H1 (cell line): ENCODE results near the gene AFAP1L1. TPM values are rescaled to one million over a fixed set of nuclear protein-coding genes. Genes with fewer than 3 reads are reported as not detected.

Source experiments
- CTCF ChIA-PET: fragments of 300-600 bp; sonication (Branson Sonifier 250); formaldehyde crosslinking; loops from one replicate; lab custom pipeline; 2021; ENCODE audit not compliant: partially characterized antibody; lab: Charles Lee
- POLR2A ChIA-PET: fragments of 300-600 bp; sonication (Branson Sonifier 250); formaldehyde crosslinking; loops from one replicate; lab custom pipeline; 2021; ENCODE audit warnings: inconsistent platforms; ENCODE audit not compliant: partially characterized antibody; lab: Charles Lee
- DNase-seq, 2 experiments: peaks; one replicate each; pipeline versions ENCODE4 v3.0.0 to v3.0.0-alpha.2; 2010 to 2022; ENCODE audit warnings: low spot score in 2 of 2, low read depth in 1 of 2, mixed read lengths in 1 of 2
- FAIRE-seq: peaks from 2 replicates; lab custom pipeline; 2011; peaks lifted over from hg19 to GRCh38; lab: Jason Lieb, UNC
- H2AFZ ChIP-seq: 2 replicates; pipeline ENCODE4 v1.8.1; 2012; ENCODE audit warnings: low read length, inconsistent platforms
- H2AK5ac ChIP-seq: 2 replicates; pipeline ENCODE4 v1.6.1; 2013; ENCODE audit warnings: low read depth, low read length
- H2BK120ac ChIP-seq: replicated peaks from 2 replicates; pipeline ENCODE3; 2013; ENCODE audit warnings: low read depth, low read length, inconsistent platforms
- H2BK12ac ChIP-seq: 2 replicates; pipeline ENCODE4 v1.6.1; 2013; ENCODE audit warnings: low read depth, low read length
- H2BK15ac ChIP-seq: 2 replicates; pipeline ENCODE4 v1.6.1; 2013; ENCODE audit warnings: low read length
- H2BK20ac ChIP-seq: 2 replicates; pipeline ENCODE4 v1.6.1; 2013; ENCODE audit warnings: low read length
- H2BK5ac ChIP-seq: 2 replicates; pipeline ENCODE4 v1.6.1; 2013; ENCODE audit warnings: low read depth, low read length
- H3K14ac ChIP-seq: 2 replicates; pipeline ENCODE4 v1.6.1; 2013; ENCODE audit warnings: inconsistent platforms; ENCODE audit not compliant: insufficient read length
- H3K18ac ChIP-seq: 2 replicates; pipeline ENCODE4 v1.6.1; 2013; ENCODE audit warnings: low read length; ENCODE audit errors: extremely low read depth
- H3K23ac ChIP-seq: 2 replicates; pipeline ENCODE4 v1.6.1; 2013; ENCODE audit warnings: inconsistent platforms; ENCODE audit not compliant: insufficient read length
- H3K23me2 ChIP-seq: 2 replicates; pipeline ENCODE4 v1.6.1; 2013; ENCODE audit warnings: low read depth, low read length
- H3K27ac ChIP-seq: 2 replicates; pipeline ENCODE4 v1.6.1; 2011; ENCODE audit warnings: low read depth, low read length, inconsistent platforms
- H3K27me3 ChIP-seq, 4 experiments: replicated peaks in 1 of 4; 1 replicate in 1 of 4; 2 replicates in 3 of 4; pipeline versions ENCODE4 v1.6.1 to v1.8.1; 2011 to 2013; ENCODE audit warnings: low read length in 3 of 4, mild to moderate bottlenecking in 3 of 4, inconsistent platforms in 2 of 4, mixed read lengths in 2 of 4, moderate library complexity in 1 of 4; ENCODE audit not compliant: control insufficient read depth in 3 of 4, insufficient read depth in 3 of 4; ENCODE audit errors: extremely low read depth in 1 of 4
- H3K36me3 ChIP-seq, 4 experiments: 2 replicates each; pipeline versions ENCODE4 v1.6.1 to v1.8.1; 2011 to 2013; ENCODE audit warnings: mild to moderate bottlenecking in 4 of 4, low read length in 3 of 4, moderate library complexity in 2 of 4, control low read depth in 1 of 4, inconsistent platforms in 1 of 4; ENCODE audit not compliant: insufficient read depth in 4 of 4, control insufficient read depth in 2 of 4
- H3K4ac ChIP-seq: replicated peaks from 2 replicates; pipeline ENCODE3; 2013; ENCODE audit warnings: low read length, low read depth, mixed read lengths, inconsistent platforms; ENCODE audit not compliant: insufficient read length
- H3K4me1 ChIP-seq, 4 experiments: replicated peaks in 1 of 4; 1 replicate in 1 of 4; 2 replicates in 3 of 4; pipeline versions ENCODE4 v1.6.1 to v1.8.1; 2011 to 2013; ENCODE audit warnings: low read length in 3 of 4, inconsistent platforms in 2 of 4, mixed read lengths in 1 of 4; ENCODE audit not compliant: insufficient read depth in 4 of 4, control insufficient read depth in 3 of 4
- H3K4me2 ChIP-seq, 2 experiments: 2 replicates each; pipeline versions ENCODE4 v1.6.1 to v1.8.1; 2011 to 2013; ENCODE audit warnings: low read depth in 2 of 2, low read length in 2 of 2, control low read depth in 1 of 2, inconsistent platforms in 1 of 2, mild to moderate bottlenecking in 1 of 2; ENCODE audit not compliant: insufficient read depth in 1 of 2
- H3K4me3 ChIP-seq, 4 experiments: fragments of 200-600, 300-600 bp in 1 of 4; sonication (generic), shearing (Covaris generic), sonication (Bioruptor Twin) in 1 of 4; 2 replicates each; pipeline versions ENCODE4 v1.5.1 to v1.8.1; 2011 to 2016; ENCODE audit warnings: low read length in 4 of 4, low read depth in 3 of 4, control low read depth in 2 of 4, inconsistent platforms in 2 of 4, mild to moderate bottlenecking in 2 of 4, mixed read lengths in 1 of 4, moderate library complexity in 1 of 4; ENCODE audit not compliant: insufficient read depth in 2 of 4; ENCODE audit errors: extremely low read depth in 1 of 4
- H3K56ac ChIP-seq: replicated peaks from 2 replicates; pipeline ENCODE3; 2013; ENCODE audit warnings: low read depth, mild to moderate bottlenecking, mixed read lengths, low read length, inconsistent platforms; ENCODE audit not compliant: insufficient read length
- H3K79me1 ChIP-seq: 2 replicates; pipeline ENCODE4 v1.6.1; 2013; ENCODE audit warnings: low read depth, low read length, control low read depth
- H3K79me2 ChIP-seq, 2 experiments: 2 replicates each; pipeline versions ENCODE4 v1.6.1 to v1.8.1; 2012 to 2013; ENCODE audit warnings: low read length in 2 of 2, mild to moderate bottlenecking in 2 of 2, inconsistent platforms in 1 of 2; ENCODE audit not compliant: insufficient read depth in 2 of 2, control insufficient read depth in 1 of 2
- H3K9ac ChIP-seq, 4 experiments: replicated peaks in 1 of 4; 1 replicate in 1 of 4; 2 replicates in 3 of 4; pipeline versions ENCODE4 v1.6.1 to v1.8.1; 2011 to 2013; ENCODE audit warnings: low read depth in 3 of 4, low read length in 3 of 4, control low read depth in 2 of 4, mild to moderate bottlenecking in 2 of 4, moderate library complexity in 2 of 4, inconsistent platforms in 1 of 4; ENCODE audit errors: extremely low read depth in 1 of 4
- H3K9me3 ChIP-seq, 2 experiments: 2 replicates each; pipeline versions ENCODE4 v1.6.1 to v1.8.1; 2012 to 2013; ENCODE audit warnings: mild to moderate bottlenecking in 2 of 2, moderate library complexity in 2 of 2, control low read depth in 1 of 2, inconsistent platforms in 1 of 2, low read depth in 1 of 2, low read length in 1 of 2, mixed read lengths in 1 of 2; ENCODE audit not compliant: insufficient read depth in 2 of 2
- H4K20me1 ChIP-seq, 2 experiments: replicated peaks in 1 of 2; 2 replicates each; pipeline versions ENCODE3 to v1.8.1; 2011 to 2013; ENCODE audit warnings: inconsistent platforms in 2 of 2, low read length in 2 of 2, mild to moderate bottlenecking in 1 of 2; ENCODE audit not compliant: insufficient read depth in 2 of 2, control insufficient read depth in 1 of 2
- H4K5ac ChIP-seq: 2 replicates; pipeline ENCODE4 v1.6.1; 2013; ENCODE audit warnings: low read length, low read depth, mixed read lengths, inconsistent platforms; ENCODE audit not compliant: insufficient read length
- H4K8ac ChIP-seq: 2 replicates; pipeline ENCODE4 v1.8.0; 2013; ENCODE audit warnings: mild to moderate bottlenecking, moderate library complexity, low read length, inconsistent platforms; ENCODE audit not compliant: insufficient read depth; ENCODE audit errors: extremely low read depth
- H4K91ac ChIP-seq: replicated peaks from 2 replicates; pipeline ENCODE3; 2013; ENCODE audit warnings: low read length, mixed read lengths, inconsistent platforms; ENCODE audit not compliant: insufficient read length
- BACH1 ChIP-seq: IDR thresholded peaks from 2 replicates; pipeline ENCODE4 v1.6.1; 2012; ENCODE audit warnings: low read length, improper control_type of control experiment
- HDAC2 ChIP-seq, 2 experiments: fragments of 300-600 bp in 1 of 2; sonication (generic) in 1 of 2; IDR thresholded peaks; 2 replicates each; pipeline ENCODE4 v1.6.1; 2011 to 2012; ENCODE audit warnings: low read depth in 2 of 2, low read length in 2 of 2, mild to moderate bottlenecking in 2 of 2, moderate library complexity in 2 of 2, borderline replicate concordance in 1 of 2, inconsistent platforms in 1 of 2
- RAD21 ChIP-seq, 2 experiments: IDR thresholded peaks in 1 of 2; conservative IDR thresholded peaks in 1 of 2; 2 replicates each; pipeline ENCODE4 v1.6.1; 2011; ENCODE audit warnings: low read depth in 2 of 2, low read length in 2 of 2, improper control_type of control experiment in 1 of 2, inconsistent platforms in 1 of 2, mild to moderate bottlenecking in 1 of 2, moderate library complexity in 1 of 2
- SAP30 ChIP-seq: fragments of 300-600 bp; sonication (generic); IDR thresholded peaks from 2 replicates; pipeline ENCODE4 v1.7.1; 2012; ENCODE audit warnings: low read length, moderate library complexity, mild to moderate bottlenecking, inconsistent platforms; ENCODE audit not compliant: insufficient read depth, insufficient replicate concordance
- TAF7 ChIP-seq: optimal IDR thresholded peaks from 2 replicates; pipeline ENCODE3; 2011; ENCODE audit warnings: low read depth, mild to moderate bottlenecking, inconsistent platforms, low read length, moderate library complexity, borderline replicate concordance
- ZNF274 ChIP-seq: IDR thresholded peaks from 2 replicates; pipeline ENCODE4 v1.7.0; 2012; ENCODE audit warnings: low read length, borderline replicate concordance; ENCODE audit errors: extremely low read depth
- WGBS, 2 experiments: shearing (Covaris generic) in 1 of 2; methylation state at CpG; one replicate each; pipeline versions ENCODE4 v1.1.6 to v1.1.7; 2013 to 2015; ENCODE audit warnings: low lambda C conversion rate in 2 of 2, mixed read lengths in 2 of 2, inconsistent platforms in 1 of 2, low coverage in 1 of 2, missing lambda C conversion rate in 1 of 2; ENCODE audit not compliant: insufficient replicate concordance in 2 of 2, insufficient coverage in 1 of 2, insufficient read length in 1 of 2; ENCODE audit errors: extremely low coverage in 1 of 2, missing lambda C conversion rate in 1 of 2; 5-methylcytosine and 5-hydroxymethylcytosine counted together
- polyA plus RNA-seq, 7 experiments: library from polyadenylated mRNA; depleted of rRNA in 3 of 7; stranded (reverse) in 5 of 7; unstranded in 2 of 7; fragments of >200 nt in 5 of 7; fragments of 200-250 nt in 2 of 7; gene quantifications; 1 replicate in 5 of 7; 2 replicates in 1 of 7; 4 replicates in 1 of 7; pipeline versions ENCODE4 v1.2.1 to v1.2.3, GENCODE V29; 2011 to 2013; ENCODE audit warnings: missing spikeins in 2 of 7, mixed read lengths in 2 of 7
- total RNA-seq: library from RNA; stranded (reverse); fragmentation: NEBNext Ultra II Directional; extraction: Animal tissue kit (Norgen Biotek cat#: 25700); gene quantifications from 2 replicates; pipeline ENCODE4 v1.2.1, GENCODE V29; 2021
- TF ChIP-seq, protein P1 (sequence below): IDR thresholded peaks from 2 replicates; pipeline ENCODE4 v1.6.1; 2012; ENCODE audit warnings: inconsistent platforms

AFAP1L1 gene
- total and polyA plus RNA-seq, 2 of the 8 experiments (the other 6 are each of a cell fraction or from before 2014, with no cell fraction given) = 0.79 to 4.7 TPM

DNA sequence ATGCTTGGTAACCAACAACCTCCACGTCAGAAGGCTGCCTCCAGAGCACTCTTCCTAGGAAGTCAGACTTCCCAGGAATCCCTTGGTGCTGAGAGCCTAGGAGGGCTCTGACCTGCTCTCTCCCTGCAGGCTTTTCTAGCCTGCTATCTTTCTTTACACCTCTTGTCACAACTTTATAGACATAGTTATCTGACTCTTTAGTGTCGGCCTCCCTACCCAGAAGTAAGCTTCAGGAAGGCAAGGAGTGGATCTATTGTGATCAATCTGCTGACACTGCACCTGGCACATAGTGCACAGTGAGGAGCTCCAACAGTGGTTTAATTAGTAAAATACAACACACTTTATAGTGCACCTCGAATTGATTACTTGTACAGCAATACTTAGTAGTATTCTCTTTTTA, 2.3 kb downstream of the AFAP1L1 start:
- no peak overlapping the region for H4K5ac ChIP-seq
- H3K9ac ChIP-seq = no peak overlapping the region
- no peak for FAIRE-seq
- H3K9me3 ChIP-seq = no peaks in the 10 kb centered on the region
- H3K18ac ChIP-seq = no peak overlapping the region
- no peak overlapping the region for H4K8ac ChIP-seq
- peaks cover 7 to 8% (median 7%) of the 10 kb centered on the region in 4 experiments; a peak in 5 of 7 replicates for H3K4me1 ChIP-seq
- H2AK5ac ChIP-seq = no peak overlapping the region
- H3K56ac ChIP-seq = no peak overlapping the region
- ChIA-PET POLR2A (no interaction called here), CTCF (interaction anchor here (0.7 to 1.7 kb wide), 5 partner anchors 9 to 159 kb away, joined by 3 to 6 read pairs (median 4); no protein-coding TSS in a partner anchor)
- H4K20me1 ChIP-seq = peaks cover 0 to 3% of the 10 kb centered on the region in 2 experiments
- no peak overlapping the region for H2BK12ac ChIP-seq
- H3K36me3 ChIP-seq = no peaks in the 10 kb centered on the region
- no peak overlapping the region for H3K4ac ChIP-seq
- TF ChIP-seq BACH1 = no peak
- TF ChIP-seq ZNF274 = no peak
- TF ChIP-seq, protein P1, sequence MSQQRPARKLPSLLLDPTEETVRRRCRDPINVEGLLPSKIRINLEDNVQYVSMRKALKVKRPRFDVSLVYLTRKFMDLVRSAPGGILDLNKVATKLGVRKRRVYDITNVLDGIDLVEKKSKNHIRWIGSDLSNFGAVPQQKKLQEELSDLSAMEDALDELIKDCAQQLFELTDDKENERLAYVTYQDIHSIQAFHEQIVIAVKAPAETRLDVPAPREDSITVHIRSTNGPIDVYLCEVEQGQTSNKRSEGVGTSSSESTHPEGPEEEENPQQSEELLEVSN = no peak
- TF ChIP-seq TAF7 = no peak
- no peak for TF ChIP-seq RAD21 (IDR thresholded peaks at IDR 0.05 in 1 of 2, conservative IDR thresholded peaks at IDR 0.05 in 1 of 2; ENCODE audit: low read depth in 2 of 2, low read length in 2 of 2)
- TF ChIP-seq SAP30 = no peak
- no peak for TF ChIP-seq HDAC2 (IDR thresholded peaks at IDR 0.05; ENCODE audit: borderline replicate concordance in 1 of 2, low read depth in 2 of 2, low read length in 2 of 2)
- peaks cover 8% of the 10 kb centered on the region; the same call in 1 of the 2 replicates for H3K23me2 ChIP-seq
- H3K27ac ChIP-seq = no peak overlapping the region
- no peak overlapping the region for H4K91ac ChIP-seq
- no peak overlapping the region for H2BK120ac ChIP-seq
- no peak overlapping the region for H3K14ac ChIP-seq
- peak overlapping the region in 1 of 2 experiments; percentile 89; a peak in 2 of 4 replicates for H3K4me2 ChIP-seq
- no peak overlapping the region for H3K23ac ChIP-seq
- H2BK15ac ChIP-seq = 0 out of 2 replicates have a peak overlapping the region, but pooled peaks have one; percentile 14
- H3K79me2 ChIP-seq = no peaks in the 10 kb centered on the region
- no peak for DNase-seq
- 67% methylated on average over 3 of the region's 3 CpGs; no CpG with 5 or more reads in 1 of the 2 experiments for WGBS, 2 experiments
- H2BK5ac ChIP-seq = no peak overlapping the region
- H3K4me3 ChIP-seq = peak overlapping the region in 1 of 4 experiments; percentile 79; a peak in 1 of 8 replicates
- peaks cover 8 to 31% (median 20%) of the 10 kb centered on the region in 4 experiments for H3K27me3 ChIP-seq
- H2BK20ac ChIP-seq = no peak overlapping the region
- no peaks in the 10 kb centered on the region for H3K79me1 ChIP-seq
- no peak overlapping the region for H2AFZ ChIP-seq
